ENCODE results near the gene RAB5IF. TPM values are rescaled to one million over a fixed set of nuclear protein-coding genes. Genes with fewer than 3 reads are reported as not detected.

RAB5IF gene
- total and polyA plus RNA-seq, 2 of the 13 experiments (the other 11 are each of a cell fraction or from before 2014, with no cell fraction given): 261 to 305 TPM

GRCh38 chr20:36574366-36575135 lies 31.0 kb upstream of the RAB5IF start (continued):
- TF ChIP-seq NR0B2 (CRISPR knock-in tag; IDR thresholded peaks at IDR 0.05) (peak; percentile 92), ZNF784 (CRISPR knock-in tag; IDR thresholded peaks at IDR 0.05; ENCODE audit: borderline replicate concordance) (peak; percentile 91), ZNF207 (IDR thresholded peaks at IDR 0.05; ENCODE audit: borderline replicate concordance) (no peak), STAT5B (CRISPR knock-in tag; IDR thresholded peaks at IDR 0.05) (no peak), ARNTL (CRISPR knock-in tag; IDR thresholded peaks at IDR 0.05) (peak; percentile 71; the same call in 1 of the 2 replicates), ZNF230 (CRISPR knock-in tag; IDR thresholded peaks at IDR 0.05) (peak; percentile 80), KAT8 (CRISPR knock-in tag; IDR thresholded peaks at IDR 0.05) (peak; percentile 53; the same call in 1 of the 2 replicates), HNRNPK (IDR thresholded peaks at IDR 0.05; ENCODE audit: low read depth, low read length, poor library complexity, severe bottlenecking) (peak; percentile 95), ZNF317 (CRISPR knock-in tag; IDR thresholded peaks at IDR 0.05) (peak; percentile 93), ZNF382 (CRISPR knock-in tag; IDR thresholded peaks at IDR 0.05; ENCODE audit: borderline replicate concordance) (no peak), ZBTB21 (CRISPR knock-in tag; IDR thresholded peaks at IDR 0.05) (no peak), ZNF841 (CRISPR knock-in tag; IDR thresholded peaks at IDR 0.05; ENCODE audit: borderline replicate concordance) (peak; percentile 64; the same call in 1 of the 2 replicates), CBX1 (IDR thresholded peaks at IDR 0.05; ENCODE audit: low read depth) (no peak), MED1 (CRISPR knock-in tag; IDR thresholded peaks at IDR 0.05) (no peak), ZNF710 (CRISPR knock-in tag; IDR thresholded peaks at IDR 0.05; ENCODE audit: borderline replicate concordance) (peak; percentile 93), CENPBD1 (CRISPR knock-in tag; IDR thresholded peaks at IDR 0.05; ENCODE audit: borderline replicate concordance, low read depth) (no peak), HOMEZ (CRISPR knock-in tag; IDR thresholded peaks at IDR 0.05; ENCODE audit: low read depth) (peak; percentile 31; the same call in 1 of the 2 replicates), ZBTB8A (CRISPR knock-in tag; IDR thresholded peaks at IDR 0.05; ENCODE audit: borderline replicate concordance, low read depth) (no peak), ZNF513 (CRISPR knock-in tag; conservative IDR thresholded peaks at IDR 0.05) (no peak), PATZ1 (CRISPR knock-in tag; IDR thresholded peaks at IDR 0.05) (peak; percentile 53; the same call in 1 of the 2 replicates)

Data from HepG2 (cell line).